Stimulated activated effector memory CD8-positive, alpha-beta T cell treated with anti-CD3 and anti-CD28 coated beads, Interleukin-12 subunit alpha, Interleukin-12 subunit beta, amount 100 ng/mL, for 72 hours (primary cell): ENCODE measurements around the gene PIGR.
"Not testable (repeated sequence)": the region's sequence is repeated elsewhere in the genome, so short reads cannot be mapped to it uniquely, and the experiment has no call there.

Source experiments
- ATAC-seq: fragments of 150-1000 bp; cut with Tn5 transposase; 2 replicates; pipeline ENCODE4 v1.10.0; 2021
- DNase-seq, 2 donors: peaks; one replicate each; pipeline ENCODE4 v3.0.0; 2021 to 2022; ENCODE audit warnings: low spot score in 2 of 2
- H3K27ac Mint-ChIP-seq: one replicate; pipeline ENCODE4 v1.8.0; 2022; ENCODE audit warnings: mild to moderate bottlenecking, mixed read lengths
- H3K36me3 Mint-ChIP-seq: one replicate; pipeline ENCODE4 v1.8.0; 2022; ENCODE audit warnings: mild to moderate bottlenecking, mixed read lengths
- H3K4me1 Mint-ChIP-seq: one replicate; pipeline ENCODE4 v1.8.0; 2022; ENCODE audit warnings: mixed read lengths
- H3K4me3 Mint-ChIP-seq: one replicate; pipeline ENCODE4 v1.8.0; 2022; ENCODE audit warnings: mild to moderate bottlenecking, mixed read lengths
- H3K9me3 Mint-ChIP-seq: one replicate; pipeline ENCODE4 v1.8.0; 2022; ENCODE audit warnings: mixed read lengths

The PIGR gene

GRCh38 chr1:206930210-206930798 lies 16.0 kb downstream of the PIGR start:
- Mint-ChIP-seq H3K4me1 (peaks cover 53% of the 10 kb centered on the region), H3K9me3 (no peaks in the 10 kb centered on the region), H3K4me3 (peak overlapping the region; percentile 70), H3K27ac (peak overlapping the region; percentile 98), H3K36me3 (peaks cover 11% of the 10 kb centered on the region)
- DNase-seq (peak; percentile 44 to 81), ATAC-seq (peak; percentile 86)

DNA sequence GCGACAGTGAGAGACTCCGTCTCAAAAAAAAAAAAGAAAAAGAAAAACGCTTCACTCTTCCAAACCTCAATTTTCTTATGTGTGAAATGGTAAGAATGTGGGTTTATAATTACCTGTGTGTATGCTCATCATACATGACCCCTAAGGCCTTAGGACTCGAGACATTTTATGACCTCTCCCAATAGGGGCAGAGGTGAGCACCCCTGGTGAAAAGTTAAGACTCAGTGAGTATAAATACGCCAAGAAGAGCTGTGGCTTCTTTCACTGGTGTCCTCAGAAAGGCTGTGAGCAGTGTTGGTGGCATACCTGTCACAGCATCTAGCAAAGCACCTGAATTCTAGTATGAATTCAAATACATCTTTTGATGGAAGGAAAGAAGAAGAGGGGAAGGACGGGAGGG lies 16.7 kb downstream of the PIGR start:
- Mint-ChIP-seq H3K4me1 (peaks cover 53% of the 10 kb centered on the region), H3K27ac (peak overlapping the region; percentile 98), H3K4me3 (peak overlapping the region; percentile 70), H3K36me3 (peaks cover 11% of the 10 kb centered on the region), H3K9me3 (no peaks in the 10 kb centered on the region)
- no peak for ATAC-seq
- no peak for DNase-seq

DNA sequence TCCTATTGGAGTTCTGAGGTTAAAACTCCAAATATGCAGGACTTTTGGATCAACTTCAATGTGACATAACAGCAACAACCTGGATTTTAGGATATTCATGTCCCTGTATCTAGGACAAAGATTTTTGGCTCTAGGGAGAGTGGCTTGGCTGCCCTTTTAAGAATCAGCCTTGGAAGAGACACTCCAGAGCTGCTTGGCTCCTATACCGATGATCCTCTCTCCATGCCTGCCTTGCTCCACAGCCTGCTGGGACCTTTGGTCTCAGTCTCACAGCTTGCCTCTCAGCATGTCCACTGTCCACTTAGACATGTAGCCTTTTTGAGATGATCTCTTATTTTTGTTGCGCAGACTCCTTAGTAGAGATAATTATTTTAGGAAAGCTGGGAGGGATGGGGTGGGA lies 20.0 kb downstream of the PIGR start:
- peaks cover 11% of the 10 kb centered on the region for H3K36me3 Mint-ChIP-seq
- no peak overlapping the region for H3K4me3 Mint-ChIP-seq
- H3K4me1 Mint-ChIP-seq: peaks cover 33% of the 10 kb centered on the region
- no peaks in the 10 kb centered on the region for H3K9me3 Mint-ChIP-seq
- no peak overlapping the region for H3K27ac Mint-ChIP-seq
- ATAC-seq: no peak
- no peak for DNase-seq

GRCh38 chr1:206925106-206925736 lies 21.0 kb downstream of the PIGR start:
- Mint-ChIP-seq H3K27ac (no peak overlapping the region), H3K4me1 (peaks cover 33% of the 10 kb centered on the region), H3K36me3 (peaks cover 12% of the 10 kb centered on the region), H3K4me3 (no peak overlapping the region), H3K9me3 (no peaks in the 10 kb centered on the region)
- ATAC-seq (peak; percentile 89), DNase-seq (peak; percentile 49 to 81)

DNA sequence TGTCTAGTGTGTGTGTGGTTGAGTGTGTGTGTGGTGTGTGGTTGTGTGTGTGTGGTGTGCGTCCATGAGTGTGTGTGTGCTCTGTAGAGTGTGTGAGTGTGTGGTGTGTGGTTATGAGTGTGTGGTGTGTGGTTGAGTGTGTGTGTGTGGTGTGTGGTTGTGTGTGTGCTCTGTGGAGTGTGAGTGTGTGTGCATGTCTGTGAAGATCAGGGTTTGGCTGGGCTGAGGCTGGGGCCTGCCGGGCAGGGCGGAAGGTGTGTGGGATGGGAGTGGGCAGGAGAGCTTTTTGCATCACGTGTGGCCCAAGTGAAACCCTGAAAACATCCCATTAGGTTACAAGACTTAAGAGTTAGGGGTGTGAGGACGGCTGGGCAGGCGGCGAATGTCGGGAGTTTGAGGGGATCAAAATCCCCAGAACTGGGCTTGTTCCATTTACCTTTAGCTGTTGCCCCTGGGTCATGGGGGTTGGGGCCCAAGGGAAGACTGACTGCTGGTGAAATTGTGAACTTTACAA lies 21.6 kb downstream of the PIGR start:
- peak in 1 of 2 donors; percentile 68 for DNase-seq
- H3K27ac Mint-ChIP-seq: no peak overlapping the region
- H3K9me3 Mint-ChIP-seq: no peaks in the 10 kb centered on the region
- peaks cover 8% of the 10 kb centered on the region for H3K36me3 Mint-ChIP-seq
- ATAC-seq: peak; percentile 22
- H3K4me3 Mint-ChIP-seq: no peak overlapping the region
- peaks cover 33% of the 10 kb centered on the region for H3K4me1 Mint-ChIP-seq

GRCh38 chr1:206923961-206924557 lies 22.2 kb downstream of the PIGR start:
- H3K4me1 Mint-ChIP-seq: peaks cover 31% of the 10 kb centered on the region
- H3K4me3 Mint-ChIP-seq, H3K36me3 Mint-ChIP-seq, H3K27ac Mint-ChIP-seq, DNase-seq, H3K9me3 Mint-ChIP-seq: not testable (repeated sequence)
- peak; percentile 0 for ATAC-seq

GRCh38 chr1:206923009-206923960 lies 23.0 kb downstream of the PIGR start:
- DNase-seq (peak in 1 of 2 donors; percentile 77), ATAC-seq (peak; percentile 65)
- no peak overlapping the region for H3K4me3 Mint-ChIP-seq
- peaks cover 6% of the 10 kb centered on the region for H3K36me3 Mint-ChIP-seq
- H3K4me1 Mint-ChIP-seq: peaks cover 34% of the 10 kb centered on the region
- H3K27ac Mint-ChIP-seq: no peak overlapping the region
- no peaks in the 10 kb centered on the region for H3K9me3 Mint-ChIP-seq

DNA sequence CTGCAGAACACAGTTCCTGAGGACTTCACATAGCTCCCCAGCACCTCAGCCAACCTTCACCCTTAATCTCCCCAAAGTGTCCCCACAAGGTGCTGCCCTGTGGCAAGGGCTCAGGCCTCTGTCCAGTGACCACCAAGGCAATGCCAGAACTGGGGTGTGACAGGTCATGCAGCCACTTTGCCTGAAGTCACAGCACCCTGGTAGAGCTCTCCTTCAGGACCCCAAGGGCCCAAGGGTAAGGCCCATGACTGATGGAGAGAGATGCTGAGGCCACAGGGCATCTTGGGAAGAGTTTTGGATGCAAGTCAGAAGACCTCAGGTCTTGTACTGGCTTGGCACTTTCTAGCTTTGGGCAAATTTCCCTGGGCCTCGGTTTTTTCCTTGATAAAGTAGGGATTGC lies 23.7 kb downstream of the PIGR start:
- Mint-ChIP-seq H3K27ac (no peak overlapping the region), H3K4me3 (no peak overlapping the region), H3K36me3 (peaks cover 14% of the 10 kb centered on the region), H3K9me3 (no peaks in the 10 kb centered on the region), H3K4me1 (peaks cover 35% of the 10 kb centered on the region)
- DNase-seq (no peak), ATAC-seq (no peak)

- peak in 1 of 2 donors; percentile 71 for DNase-seq
- Mint-ChIP-seq H3K4me3 (no peak within 1 kb of the TSS), H3K9me3 (no peaks in the 10 kb centered on the region), H3K36me3 (peaks cover 16% of the 10 kb centered on the region), H3K27ac (no peak within 1 kb of the TSS), H3K4me1 (peaks cover 39% of the 10 kb centered on the region)
- ATAC-seq: no peak
Observed at GRCh38 chr1:206921772-206922265, 24.4 kb downstream of the PIGR start, which contains the start of gene FCMR. FCMR (minus strand) TSS chr1:206921941; CDS start chr1:206921854, 87 bp downstream.

- ATAC-seq (no peak), DNase-seq (no peak)
- Mint-ChIP-seq H3K36me3 (peaks cover 34% of the 10 kb centered on the region), H3K27ac (peak overlapping the region; percentile 73), H3K9me3 (no peaks in the 10 kb centered on the region), H3K4me3 (no peak overlapping the region), H3K4me1 (peaks cover 77% of the 10 kb centered on the region)
Observed at GRCh38 chr1:206918076-206918475, 28.2 kb downstream of the PIGR start.

GRCh38 chr1:206916000-206916709 lies 30.1 kb downstream of the PIGR start:
- H3K4me3 Mint-ChIP-seq: no peak overlapping the region
- H3K27ac Mint-ChIP-seq: peak overlapping the region; percentile 80
- peaks cover 49% of the 10 kb centered on the region for H3K36me3 Mint-ChIP-seq
- DNase-seq (no peak), ATAC-seq (peak; percentile 61)
- peaks cover 92% of the 10 kb centered on the region for H3K4me1 Mint-ChIP-seq
- H3K9me3 Mint-ChIP-seq: no peaks in the 10 kb centered on the region

DNA sequence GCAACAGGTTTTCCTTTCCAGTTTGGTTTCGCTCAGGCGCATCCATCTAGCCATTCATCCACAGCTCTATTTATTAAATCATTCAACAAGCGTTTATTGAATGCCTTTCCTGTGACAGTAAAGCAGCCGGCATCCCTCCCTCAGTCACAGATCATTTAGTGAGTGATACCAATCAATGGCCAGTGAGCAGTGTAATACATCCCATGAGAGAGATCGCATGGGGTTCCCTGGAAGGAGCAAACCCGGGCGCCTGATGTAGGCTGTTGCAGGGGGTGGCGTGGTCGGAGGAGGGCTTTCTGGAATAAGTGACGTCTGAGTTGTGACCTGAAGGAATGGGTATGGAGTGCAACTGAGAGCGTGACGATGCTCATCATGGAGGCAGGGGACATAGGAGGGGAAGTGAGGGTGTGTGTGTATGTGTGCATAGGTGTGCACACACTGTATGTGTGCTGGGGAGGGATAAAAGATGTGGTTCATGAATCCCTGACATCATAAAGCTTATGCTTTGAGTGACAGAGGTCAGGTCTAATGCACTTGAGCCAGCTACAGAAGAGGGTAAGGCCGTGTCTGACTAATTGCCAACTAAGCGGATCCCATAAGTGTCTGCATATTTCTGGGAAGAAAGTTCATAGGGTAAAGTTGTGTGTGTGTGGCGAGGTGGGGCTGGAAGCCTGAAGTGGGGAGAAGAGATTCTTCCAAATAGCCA lies 31.1 kb downstream of the PIGR start:
- peaks cover 55% of the 10 kb centered on the region for H3K36me3 Mint-ChIP-seq
- DNase-seq: no peak

GRCh38 chr1:206913766-206914537 lies 32.3 kb downstream of the PIGR start:
- DNase-seq: no peak
- Mint-ChIP-seq H3K36me3 (peaks cover 62% of the 10 kb centered on the region), H3K4me3 (no peak overlapping the region), H3K9me3 (no peaks in the 10 kb centered on the region), H3K4me1 (peaks cover 84% of the 10 kb centered on the region), H3K27ac (peak overlapping the region; percentile 80)
- ATAC-seq: no peak

More for the DNA sequence above, 31.1 kb downstream of the PIGR start:
- no peak overlapping the region for H3K4me3 Mint-ChIP-seq
- H3K9me3 Mint-ChIP-seq: no peaks in the 10 kb centered on the region
- no peak for ATAC-seq
- H3K27ac Mint-ChIP-seq: peak overlapping the region; percentile 80
- H3K4me1 Mint-ChIP-seq: peaks cover 89% of the 10 kb centered on the region
